Measurements from ENCODE around the gene HAUS2. TPM values are rescaled to one million over a fixed set of nuclear protein-coding genes. Genes with fewer than 3 reads are reported as not detected.
A peak's percentile ranks its signal among the peaks of the same experiment; 100 is the strongest.
"Not testable (repeated sequence)": the region's sequence is repeated elsewhere in the genome, so short reads cannot be mapped to it uniquely, and the experiment has no call there.

HAUS2 gene
- total RNA-seq, 4 donors from 2014 or later, result 6.6 to 28.5 (median 16.7) TPM

- TF ChIP-seq, protein P1, sequence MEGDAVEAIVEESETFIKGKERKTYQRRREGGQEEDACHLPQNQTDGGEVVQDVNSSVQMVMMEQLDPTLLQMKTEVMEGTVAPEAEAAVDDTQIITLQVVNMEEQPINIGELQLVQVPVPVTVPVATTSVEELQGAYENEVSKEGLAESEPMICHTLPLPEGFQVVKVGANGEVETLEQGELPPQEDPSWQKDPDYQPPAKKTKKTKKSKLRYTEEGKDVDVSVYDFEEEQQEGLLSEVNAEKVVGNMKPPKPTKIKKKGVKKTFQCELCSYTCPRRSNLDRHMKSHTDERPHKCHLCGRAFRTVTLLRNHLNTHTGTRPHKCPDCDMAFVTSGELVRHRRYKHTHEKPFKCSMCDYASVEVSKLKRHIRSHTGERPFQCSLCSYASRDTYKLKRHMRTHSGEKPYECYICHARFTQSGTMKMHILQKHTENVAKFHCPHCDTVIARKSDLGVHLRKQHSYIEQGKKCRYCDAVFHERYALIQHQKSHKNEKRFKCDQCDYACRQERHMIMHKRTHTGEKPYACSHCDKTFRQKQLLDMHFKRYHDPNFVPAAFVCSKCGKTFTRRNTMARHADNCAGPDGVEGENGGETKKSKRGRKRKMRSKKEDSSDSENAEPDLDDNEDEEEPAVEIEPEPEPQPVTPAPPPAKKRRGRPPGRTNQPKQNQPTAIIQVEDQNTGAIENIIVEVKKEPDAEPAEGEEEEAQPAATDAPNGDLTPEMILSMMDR (IDR thresholded peaks at IDR 0.05), result no peak
- TF ChIP-seq POLR2A (IDR thresholded peaks at IDR 0.05), result no peak
- peak overlapping the region in 3 of 4 donors; percentile 14 to 72 (median 38) for H3K27ac ChIP-seq
- peaks cover 0 to 48% (median 18%) of the 10 kb centered on the region in 3 donors for H3K4me1 ChIP-seq
- no peaks in the 10 kb centered on the region for H3K27me3 ChIP-seq
- WGBS, 2 donors, result 54 to 61% methylated on average over 4 of the region's 4 CpGs
- H3K36me3 ChIP-seq, result no peaks in the 10 kb centered on the region
- intact Hi-C loops (cut with DNase I), result no loop called here
- no peak overlapping the region for H3K4me3 ChIP-seq
- no peaks in the 10 kb centered on the region for H3K9me3 ChIP-seq
- no peak for DNase-seq
Measured at GRCh38 chr15:42595626-42596240, 47.1 kb downstream of the HAUS2 start.

DNA sequence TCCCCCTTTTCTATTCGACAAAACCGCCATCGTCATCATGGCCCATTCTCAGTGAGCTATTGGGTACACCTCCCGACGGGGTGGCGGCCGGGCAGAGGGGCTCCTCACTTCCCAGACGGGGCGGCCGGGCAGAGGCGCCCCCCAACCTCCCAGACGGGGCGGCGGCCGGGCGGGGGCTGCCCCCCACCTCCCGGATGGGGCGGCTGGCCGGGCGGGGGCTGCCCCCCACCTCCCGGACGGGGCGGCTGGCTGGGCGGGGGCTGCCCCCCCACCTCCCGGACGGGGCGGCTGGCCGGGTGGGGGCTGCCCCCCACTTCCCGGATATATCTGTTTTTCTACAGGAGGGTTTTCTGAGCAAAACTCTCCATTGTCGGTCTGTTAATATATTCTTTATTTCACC, 52.7 kb downstream of the HAUS2 start:
- peaks cover 0 to 33% (median 16%) of the 10 kb centered on the region in 3 donors for H3K4me1 ChIP-seq
- H3K9me3 ChIP-seq; DNase-seq; intact Hi-C loops (cut with DNase I); H3K4me3 ChIP-seq; H3K27ac ChIP-seq; H3K27me3 ChIP-seq; H3K36me3 ChIP-seq: not testable (repeated sequence)
- 97 to 100% methylated on average over 4 to 5 of the region's 30 CpGs for WGBS, 2 donors

- no peaks in the 10 kb centered on the region for H3K36me3 ChIP-seq
- 86 to 92% methylated on average over 3 of the region's 3 CpGs for WGBS, 2 donors
Measured at GRCh38 chr15:42602501-42602900, 53.9 kb downstream of the HAUS2 start.

GRCh38 chr15:42603978-42604377, 55.3 kb downstream of the HAUS2 start:
- Histone ChIP-seq H3K27ac (no peak overlapping the region), H3K9me3 (no peaks in the 10 kb centered on the region), H3K4me3 (no peak overlapping the region), H3K27me3 (no peaks in the 10 kb centered on the region), H3K4me1 (peaks cover 0 to 43% (median 23%) of the 10 kb centered on the region in 3 donors), H3K36me3 (no peaks in the 10 kb centered on the region)
- intact Hi-C loops (cut with DNase I), result no loop called here
- 80 to 90% methylated on average over 2 of the region's 2 CpGs for WGBS, 2 donors
- TF ChIP-seq POLR2A (IDR thresholded peaks at IDR 0.05), result no peak
- TF ChIP-seq, protein P1 (IDR thresholded peaks at IDR 0.05), result no peak
- DNase-seq, result no peak

More at GRCh38 chr15:42602501-42602900, 53.9 kb downstream of the HAUS2 start:
- Histone ChIP-seq H3K27ac (no peak overlapping the region), H3K4me3 (no peak overlapping the region), H3K9me3 (no peaks in the 10 kb centered on the region), H3K4me1 (peaks cover 0 to 28% (median 15%) of the 10 kb centered on the region in 3 donors), H3K27me3 (no peaks in the 10 kb centered on the region)
- TF ChIP-seq POLR2A (IDR thresholded peaks at IDR 0.05), result no peak
- TF ChIP-seq, protein P1 (IDR thresholded peaks at IDR 0.05), result no peak
- intact Hi-C loops (cut with DNase I), result no loop called here
- DNase-seq, result no peak

GRCh38 chr15:42604894-42605744, 56.5 kb downstream of the HAUS2 start:
- no peaks in the 10 kb centered on the region for H3K27me3 ChIP-seq
- intact Hi-C loops (cut with DNase I), result no loop called here
- no peak for DNase-seq
- no peaks in the 10 kb centered on the region for H3K9me3 ChIP-seq
- peak overlapping the region in 3 of 4 donors; percentile 48 to 73 (median 63) for H3K27ac ChIP-seq
- peaks cover 0 to 50% (median 26%) of the 10 kb centered on the region in 3 donors for H3K4me1 ChIP-seq
- TF ChIP-seq, protein P1 (IDR thresholded peaks at IDR 0.05), result no peak
- no peak for TF ChIP-seq POLR2A (IDR thresholded peaks at IDR 0.05)
- no peaks in the 10 kb centered on the region for H3K36me3 ChIP-seq
- H3K4me3 ChIP-seq, result no peak overlapping the region
- 52 to 59% methylated on average over 8 of the region's 8 CpGs for WGBS, 2 donors

Measured in esophagus squamous epithelium (tissue), 5 donors.